PC-9 (cell line): ENCODE measurements around the gene ATP13A2. TPM values are rescaled to one million over a fixed set of nuclear protein-coding genes. Genes with fewer than 3 reads are reported as not detected.

Experiments used
- BruUV-seq: library from RNA; stranded (reverse); fragments of 400-500 nt; replicated peaks from 2 replicates; lab custom pipeline; 2021; lab: Mats Ljungman, UMichigan
- CTCF ChIA-PET: fragments of 300-600 bp; sonication (Branson Sonifier 250); formaldehyde crosslinking; loops from one replicate; lab custom pipeline; 2022; ENCODE audit warnings: antibody characterized with exemption; lab: Charles Lee
- POLR2A ChIA-PET: fragments of 300-600 bp; sonication (Branson Sonifier 250); formaldehyde crosslinking; loops from one replicate; lab custom pipeline; 2022; ENCODE audit warnings: antibody characterized with exemption; ENCODE audit not compliant: unreplicated experiment; lab: Charles Lee
- DNase-seq, 2 experiments: peaks; one replicate each; pipeline versions ENCODE4 v3.0.0 to v3.0.0-alpha.2; 2015 to 2022; ENCODE audit warnings: mixed read lengths in 1 of 2
- H2AFZ ChIP-seq: fragments of 200-600 bp; sonication (generic); 2 replicates; pipeline ENCODE4 v1.8.1; 2017; ENCODE audit warnings: antibody characterized with exemption
- H3F3A ChIP-seq: fragments of 200-600 bp; sonication (generic); 2 replicates; pipeline ENCODE4 v1.8.1; 2017; ENCODE audit warnings: antibody characterized with exemption, mild to moderate bottlenecking, low read depth; ENCODE audit not compliant: insufficient read depth
- H3K27ac ChIP-seq: fragments of 200-600 bp; sonication (generic); 2 replicates; pipeline ENCODE4 v1.6.1; 2016; ENCODE audit warnings: mixed run types
- H3K27me3 ChIP-seq: fragments of 200-600 bp; sonication (generic); 2 replicates; pipeline ENCODE4 v1.6.1; 2016; ENCODE audit warnings: low read depth, mixed run types; ENCODE audit not compliant: insufficient read depth
- H3K36me3 ChIP-seq: fragments of 200-600 bp; sonication (generic); 2 replicates; pipeline ENCODE4 v1.6.1; 2016; ENCODE audit warnings: low read depth, mixed run types
- H3K4me1 ChIP-seq: fragments of 200-600 bp; sonication (generic); replicated peaks from 2 replicates; pipeline ENCODE4 v1.6.1; 2016; ENCODE audit warnings: mixed run types; ENCODE audit not compliant: insufficient read depth
- H3K4me2 ChIP-seq: fragments of 200-600 bp; sonication (generic); 2 replicates; pipeline ENCODE4 v1.6.1; 2017; ENCODE audit warnings: mixed run types
- H3K4me3 ChIP-seq: fragments of 200-600 bp; sonication (generic); 2 replicates; pipeline ENCODE4 v1.6.1; 2016; ENCODE audit warnings: mixed run types
- H3K79me2 ChIP-seq: fragments of 200-600 bp; sonication (generic); 2 replicates; pipeline ENCODE4 v1.6.1; 2017; ENCODE audit warnings: low read depth, mixed run types
- H3K9me2 ChIP-seq: fragments of 200-600 bp; sonication (generic); 2 replicates; pipeline ENCODE4 v1.8.1; 2017; ENCODE audit warnings: mild to moderate bottlenecking; ENCODE audit not compliant: insufficient read depth
- H3K9me3 ChIP-seq: fragments of 200-600 bp; sonication (generic); 2 replicates; pipeline ENCODE4 v1.8.1; 2016; ENCODE audit warnings: low read depth; ENCODE audit not compliant: insufficient read depth
- H4K20me1 ChIP-seq: fragments of 200-600 bp; sonication (generic); 2 replicates; pipeline ENCODE4 v1.8.1; 2017; ENCODE audit not compliant: insufficient read depth
- EZH2 ChIP-seq: fragments of 200-600 bp; sonication (generic); IDR thresholded peaks from 2 replicates; pipeline ENCODE4 v1.8.0; 2017; ENCODE audit warnings: antibody characterized with exemption, low read depth
- intact Hi-C: fragments of 100-400 bp; cut with micrococcal nuclease; formaldehyde crosslinking; loops from one replicate; pipeline ENCODE4 v1.10.0; 2022; ENCODE audit not compliant: unreplicated experiment
- total RNA-seq: library from RNA; stranded (reverse); gene quantifications from 2 replicates; pipeline ENCODE4 v1.2.3, GENCODE V29; 2021
- TF ChIP-seq, protein P1 (sequence below): fragments of 200-600 bp; sonication (generic); conservative IDR thresholded peaks from 2 replicates; pipeline ENCODE4 v1.6.1; 2017; ENCODE audit warnings: mixed run types, antibody characterized with exemption, mild to moderate bottlenecking, moderate library complexity

Gene ATP13A2
- total RNA-seq, 1 experiment from 2014 or later: 39.9 TPM

DNA sequence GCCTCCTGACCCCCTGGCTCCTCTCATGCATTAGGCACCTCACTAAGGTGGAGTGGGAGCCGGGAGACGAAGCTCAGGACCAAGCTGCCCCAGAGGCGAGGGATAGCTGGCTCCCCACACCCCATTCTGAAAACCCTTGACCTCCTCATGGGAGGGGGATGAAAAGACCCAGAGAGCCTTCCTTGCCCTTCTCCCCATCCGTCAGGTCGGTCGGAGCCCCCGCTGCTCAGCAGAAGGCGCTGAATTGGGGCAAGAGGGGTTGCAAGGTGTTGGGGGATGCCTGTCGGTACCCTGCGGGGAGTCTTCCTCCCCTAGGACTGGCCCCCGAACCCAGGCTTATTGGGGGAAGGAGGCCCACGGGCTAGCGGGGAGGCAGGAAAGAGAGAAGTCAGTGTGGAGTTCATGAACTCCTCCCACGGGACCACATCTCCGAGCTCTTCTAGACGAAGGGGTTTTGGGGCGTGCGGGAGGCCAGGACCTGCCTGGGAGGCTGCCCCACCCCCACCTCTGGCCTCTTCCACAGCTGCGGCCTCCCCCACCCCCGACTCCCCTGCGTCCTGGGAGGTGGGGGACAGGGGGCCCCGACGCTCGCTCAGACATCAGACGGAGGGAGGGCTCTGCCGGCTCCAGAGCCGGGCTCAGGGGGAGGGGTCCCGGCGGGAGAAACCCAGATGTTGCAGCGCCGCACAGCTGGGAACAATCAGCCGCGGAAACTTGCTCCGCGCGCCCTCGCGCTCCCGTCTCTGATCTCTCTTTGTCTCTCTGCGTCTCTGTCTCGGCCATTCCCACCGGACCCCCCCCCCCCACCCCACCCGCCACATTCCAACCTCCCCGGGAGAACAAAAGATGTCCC lies 32.0 kb downstream of the ATP13A2 start:
- CTCF ChIA-PET: interaction anchor here (0.6 kb wide), 1 partner anchor 64 kb away, joined by 4 read pairs; no protein-coding TSS in a partner anchor
- H3K4me2 ChIP-seq: no peak overlapping the region

DNA sequence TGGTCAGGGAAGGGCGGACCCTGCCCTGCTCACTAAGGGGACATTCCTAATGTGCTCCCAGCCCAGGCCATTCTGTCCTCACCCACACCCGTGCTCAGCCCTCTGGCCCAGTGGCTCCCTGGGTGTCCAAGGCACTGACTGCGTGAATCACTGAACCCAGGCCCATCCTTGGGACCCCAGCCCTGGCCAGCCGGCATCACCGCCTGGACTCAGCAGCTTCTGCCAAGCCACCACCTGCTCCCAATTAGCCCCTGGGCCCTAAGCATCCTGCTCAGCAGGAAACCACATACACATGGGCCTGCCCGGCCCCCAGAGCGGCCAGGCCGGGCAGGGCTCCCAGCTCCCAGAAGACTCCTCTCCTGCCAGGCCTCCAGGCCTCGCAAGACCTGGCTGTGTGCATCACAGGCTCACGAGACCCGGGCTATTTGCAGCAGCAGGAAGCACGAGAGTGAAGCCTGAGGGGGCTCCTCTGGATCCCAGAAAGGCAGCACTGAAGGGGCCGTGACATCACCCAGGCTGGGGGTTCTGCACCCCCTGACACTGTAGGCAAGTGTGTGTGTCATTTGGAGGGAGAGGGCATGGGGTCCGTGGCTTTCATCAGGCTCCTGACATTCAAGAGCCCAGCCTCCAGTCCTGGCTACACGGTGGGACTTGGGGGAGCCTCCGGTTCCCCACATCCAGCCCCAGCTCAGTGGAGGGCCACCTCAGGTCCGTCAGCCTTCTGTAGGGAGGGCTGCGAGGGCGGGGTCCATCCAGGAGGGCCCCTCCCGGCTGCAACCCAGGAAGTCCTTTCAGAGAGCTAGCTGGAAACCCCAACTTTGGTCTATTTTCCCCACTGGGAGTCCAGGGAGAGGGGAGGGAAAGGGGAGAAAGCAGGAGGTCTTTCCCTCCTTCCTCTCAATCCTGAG lies 32.9 kb downstream of the ATP13A2 start:
- POLR2A ChIA-PET: no interaction called here
- Histone ChIP-seq H3K79me2 (no peaks in the 10 kb centered on the region), H2AFZ (no peak overlapping the region)

More for the DNA sequence above, 32.0 kb downstream of the ATP13A2 start:
- no peak overlapping the region for H2AFZ ChIP-seq
- intact Hi-C loops: no loop called here
- no peaks in the 10 kb centered on the region for H3K27me3 ChIP-seq
- no peaks in the 10 kb centered on the region for H3K79me2 ChIP-seq
- no peaks in the 10 kb centered on the region for H3K36me3 ChIP-seq
- POLR2A ChIA-PET: no interaction called here
- H3F3A ChIP-seq: no peaks in the 10 kb centered on the region; the same call in 1 of the 2 replicates
- no peak overlapping the region for H3K27ac ChIP-seq
- no peak overlapping the region for H3K4me3 ChIP-seq
- no peak for DNase-seq
- H3K9me3 ChIP-seq: no peaks in the 10 kb centered on the region
- BruUV-seq: no TSS peak
- no peaks in the 10 kb centered on the region for H4K20me1 ChIP-seq
- peaks cover 7% of the 10 kb centered on the region for H3K4me1 ChIP-seq
- H3K9me2 ChIP-seq: no peaks in the 10 kb centered on the region
- TF ChIP-seq EZH2: no peak
- TF ChIP-seq, protein P1, sequence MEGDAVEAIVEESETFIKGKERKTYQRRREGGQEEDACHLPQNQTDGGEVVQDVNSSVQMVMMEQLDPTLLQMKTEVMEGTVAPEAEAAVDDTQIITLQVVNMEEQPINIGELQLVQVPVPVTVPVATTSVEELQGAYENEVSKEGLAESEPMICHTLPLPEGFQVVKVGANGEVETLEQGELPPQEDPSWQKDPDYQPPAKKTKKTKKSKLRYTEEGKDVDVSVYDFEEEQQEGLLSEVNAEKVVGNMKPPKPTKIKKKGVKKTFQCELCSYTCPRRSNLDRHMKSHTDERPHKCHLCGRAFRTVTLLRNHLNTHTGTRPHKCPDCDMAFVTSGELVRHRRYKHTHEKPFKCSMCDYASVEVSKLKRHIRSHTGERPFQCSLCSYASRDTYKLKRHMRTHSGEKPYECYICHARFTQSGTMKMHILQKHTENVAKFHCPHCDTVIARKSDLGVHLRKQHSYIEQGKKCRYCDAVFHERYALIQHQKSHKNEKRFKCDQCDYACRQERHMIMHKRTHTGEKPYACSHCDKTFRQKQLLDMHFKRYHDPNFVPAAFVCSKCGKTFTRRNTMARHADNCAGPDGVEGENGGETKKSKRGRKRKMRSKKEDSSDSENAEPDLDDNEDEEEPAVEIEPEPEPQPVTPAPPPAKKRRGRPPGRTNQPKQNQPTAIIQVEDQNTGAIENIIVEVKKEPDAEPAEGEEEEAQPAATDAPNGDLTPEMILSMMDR: no peak

DNA sequence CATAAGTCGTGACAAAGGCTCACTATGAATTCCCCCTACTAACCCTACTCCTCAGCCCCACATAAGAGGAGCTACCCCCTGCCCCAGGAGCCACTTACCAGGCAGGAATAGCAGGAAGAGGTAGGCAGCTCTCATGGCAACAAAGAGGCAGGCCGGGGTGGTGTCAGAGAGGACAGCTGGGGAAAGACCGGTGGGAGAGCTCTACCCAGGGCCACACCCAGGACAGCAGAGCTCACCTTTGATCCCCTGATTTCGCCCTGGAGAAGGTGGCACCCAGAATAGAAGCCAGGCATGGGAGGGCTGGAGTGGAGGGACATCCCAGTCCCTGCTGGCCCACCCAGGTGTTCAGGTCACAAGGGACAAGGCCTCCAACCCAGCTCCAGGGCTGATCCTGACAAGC lies 33.6 kb downstream of the ATP13A2 start:
- Histone ChIP-seq H3K9me3 (no peaks in the 10 kb centered on the region), H3K4me3 (no peak overlapping the region), H3K79me2 (no peaks in the 10 kb centered on the region), H3K36me3 (no peaks in the 10 kb centered on the region), H3K9me2 (no peaks in the 10 kb centered on the region), H3K4me2 (no peak overlapping the region), H3K27ac (no peak overlapping the region), H3K4me1 (no peaks in the 10 kb centered on the region), H3K27me3 (no peaks in the 10 kb centered on the region), H3F3A (no peaks in the 10 kb centered on the region), H2AFZ (no peak overlapping the region), H4K20me1 (no peaks in the 10 kb centered on the region)
- no peak for TF ChIP-seq EZH2
- TF ChIP-seq, protein P1: no peak
- CTCF ChIA-PET: no interaction called here
- POLR2A ChIA-PET: no interaction called here
- no TSS peak for BruUV-seq
- no peak for DNase-seq
- intact Hi-C loops: no loop called here

More for the DNA sequence above, 32.9 kb downstream of the ATP13A2 start:
- DNase-seq: no peak
- H3K36me3 ChIP-seq: no peaks in the 10 kb centered on the region
- H3K4me1 ChIP-seq: no peaks in the 10 kb centered on the region
- no peak overlapping the region for H3K4me3 ChIP-seq
- no TSS peak for BruUV-seq
- TF ChIP-seq EZH2: no peak
- TF ChIP-seq, protein P1: no peak
- H3K27ac ChIP-seq: no peak overlapping the region
- no peaks in the 10 kb centered on the region for H3F3A ChIP-seq
- H4K20me1 ChIP-seq: no peaks in the 10 kb centered on the region
- H3K4me2 ChIP-seq: no peak overlapping the region
- no peaks in the 10 kb centered on the region for H3K9me2 ChIP-seq
- CTCF ChIA-PET: no interaction called here
- H3K27me3 ChIP-seq: no peaks in the 10 kb centered on the region
- H3K9me3 ChIP-seq: no peaks in the 10 kb centered on the region
- intact Hi-C loops: no loop called here
